Measurements from ENCODE around the gene PRDM8. TPM values are rescaled to one million over a fixed set of nuclear protein-coding genes. Genes with fewer than 3 reads are reported as not detected.

Gene PRDM8
- total and polyA plus RNA-seq, 2 of the 8 experiments (the other 6 are each of a cell fraction or from before 2014, with no cell fraction given) = not detected

DNA sequence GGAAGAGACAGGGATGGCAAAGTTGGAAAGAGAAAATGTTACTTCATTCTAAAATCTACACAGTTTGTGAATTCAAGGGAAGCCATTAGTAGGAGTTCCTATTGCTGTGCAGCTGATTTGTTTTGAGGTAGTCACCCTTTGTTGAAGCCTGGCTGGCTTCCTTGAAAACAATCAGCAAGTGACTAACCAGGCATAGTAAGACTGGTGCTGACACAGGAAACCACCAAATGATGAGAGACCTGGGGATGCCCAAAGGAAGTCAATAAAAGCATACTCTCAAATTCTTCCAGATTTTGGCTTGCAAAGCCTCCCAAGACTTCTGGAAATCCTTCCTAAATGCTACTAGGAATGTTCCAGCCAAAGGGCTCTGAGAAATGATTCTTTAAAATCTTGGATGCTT, 23.9 kb upstream of the PRDM8 start (continued):
- TF ChIP-seq SRF (IDR thresholded peaks at IDR 0.05; ENCODE audit: low read depth, low read length) (no peak), RAD21 (IDR thresholded peaks at IDR 0.05 in 1 of 2, conservative IDR thresholded peaks at IDR 0.05 in 1 of 2; ENCODE audit: low read depth in 2 of 2, low read length in 2 of 2) (no peak), RNF2 (IDR thresholded peaks at IDR 0.05; ENCODE audit: borderline replicate concordance, low read depth, low read length, missing control alignments, poor library complexity, severe bottlenecking) (no peak), RBBP5 (IDR thresholded peaks at IDR 0.05; ENCODE audit: borderline replicate concordance, low read depth, low read length) (no peak), TEAD4 (IDR thresholded peaks at IDR 0.05; ENCODE audit: low read depth, low read length) (no peak)

All from H1 (cell line).